H1 (cell line): Measurements from ENCODE around the gene NSFL1C. TPM values are rescaled to one million over a fixed set of nuclear protein-coding genes. Genes with fewer than 3 reads are reported as not detected.

ENCODE experiments used
- CTCF ChIP-seq, 3 experiments: IDR thresholded peaks; 1 replicate in 2 of 3; 2 replicates in 1 of 3; pipeline versions ENCODE4 v1.5.1 to v1.6.1; 2011; ENCODE audit warnings: low read length in 3 of 3, mild to moderate bottlenecking in 3 of 3, inconsistent platforms in 2 of 3, low read depth in 1 of 3, moderate library complexity in 1 of 3; ENCODE audit not compliant: insufficient read depth in 1 of 3; ENCODE audit errors: control extremely low read depth in 1 of 3
- polyA plus RNA-seq, 7 experiments: library from polyadenylated mRNA; depleted of rRNA in 3 of 7; stranded (reverse) in 5 of 7; unstranded in 2 of 7; fragments of >200 nt in 5 of 7; fragments of 200-250 nt in 2 of 7; gene quantifications; 1 replicate in 5 of 7; 2 replicates in 1 of 7; 4 replicates in 1 of 7; pipeline versions ENCODE4 v1.2.1 to v1.2.3, GENCODE V29; 2011 to 2013; ENCODE audit warnings: missing spikeins in 2 of 7, mixed read lengths in 2 of 7
- total RNA-seq: library from RNA; stranded (reverse); fragmentation: NEBNext Ultra II Directional; extraction: Animal tissue kit (Norgen Biotek cat#: 25700); gene quantifications from 2 replicates; pipeline ENCODE4 v1.2.1, GENCODE V29; 2021

NSFL1C gene
- total and polyA plus RNA-seq, 2 of the 8 experiments (the other 6 are each of a cell fraction or from before 2014, with no cell fraction given) = 21.6 to 98.0 TPM

GRCh38 chr20:1456300-1456699 is 10.3 kb downstream of the NSFL1C start (continued):
- no peak for TF ChIP-seq CTCF (IDR thresholded peaks at IDR 0.05; ENCODE audit: control extremely low read depth in 1 of 3, insufficient read depth in 1 of 3, low read depth in 1 of 3, low read length in 3 of 3)
